HPDE6-E6E7 (cell line): ENCODE measurements around the gene CFAP68.

ENCODE experiments used
- DNase-seq: peaks from one replicate; pipeline ENCODE4 v3.0.0; 2011; ENCODE audit warnings: missing footprints; ENCODE audit errors: extremely low spot score

Gene CFAP68, protein sequence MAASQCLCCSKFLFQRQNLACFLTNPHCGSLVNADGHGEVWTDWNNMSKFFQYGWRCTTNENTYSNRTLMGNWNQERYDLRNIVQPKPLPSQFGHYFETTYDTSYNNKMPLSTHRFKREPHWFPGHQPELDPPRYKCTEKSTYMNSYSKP

DNA sequence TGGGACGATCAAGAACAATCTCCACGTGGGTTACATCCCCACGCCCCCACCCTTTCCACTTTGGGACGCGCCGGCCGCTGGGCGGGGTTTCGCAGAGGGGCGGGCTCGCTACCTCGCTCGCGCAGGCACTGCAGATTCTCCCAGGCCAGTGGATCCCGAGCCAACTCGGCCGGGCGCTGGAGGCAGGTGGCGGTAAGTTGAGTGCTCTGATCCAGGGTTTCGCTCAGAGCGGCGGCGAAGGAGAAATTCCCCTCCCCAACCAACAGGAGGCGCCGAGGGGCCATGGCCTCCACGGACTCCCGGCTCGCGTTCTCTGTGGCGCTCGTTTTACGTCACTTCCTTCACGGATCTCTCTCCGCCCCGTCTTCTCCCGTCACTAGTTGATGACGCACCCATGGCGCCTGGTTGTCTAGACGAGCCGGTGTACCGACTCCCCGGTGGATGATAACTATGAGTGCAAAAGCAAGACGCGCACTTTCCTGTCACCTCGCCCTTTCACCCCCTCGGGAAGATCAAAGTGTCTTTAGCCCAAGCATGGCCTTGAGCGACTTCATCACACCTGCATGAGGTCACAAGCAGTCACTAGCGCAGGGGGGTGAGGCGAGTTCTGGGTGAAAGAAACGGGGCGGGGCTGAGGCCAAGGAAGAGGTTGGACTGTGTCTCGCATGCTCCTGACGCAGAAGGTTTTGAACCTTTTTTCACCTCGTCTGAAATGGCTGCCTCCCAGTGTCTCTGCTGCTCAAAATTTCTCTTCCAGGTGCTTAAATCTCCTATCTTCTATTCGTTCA lies at the start of gene CFAP68, which contains the start of gene FDXACB1:
Gene CFAP68 (plus strand): TSS at position 693 of the 788 bp plus-strand sequence. CDS start 20 bp downstream, at position 713.
Gene FDXACB1 (minus strand): TSS at position 317 of the 788 bp plus-strand sequence. CDS start 33 bp downstream, at position 284.
- peak; percentile 94 for DNase-seq

DNA sequence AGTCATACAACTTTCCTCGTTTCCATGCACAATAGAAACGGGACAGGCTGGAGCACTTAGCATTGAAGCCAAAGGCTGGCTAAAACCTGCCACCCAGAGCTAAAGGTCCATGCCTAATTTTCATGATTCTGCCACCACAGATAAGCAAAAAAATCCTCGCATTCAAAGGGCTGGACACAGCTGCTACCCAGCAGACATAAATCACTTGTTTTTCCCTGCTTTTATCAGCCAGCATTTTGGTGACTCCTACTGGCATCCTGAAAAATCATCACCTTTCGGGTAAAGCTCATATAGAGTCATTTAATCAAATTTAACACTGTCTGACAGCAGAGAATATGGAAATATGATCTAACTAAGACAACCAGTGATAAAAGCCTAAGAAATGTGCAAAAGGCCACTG lies 45.8 kb upstream of the CFAP68 start:
- DNase-seq: no peak

DNA sequence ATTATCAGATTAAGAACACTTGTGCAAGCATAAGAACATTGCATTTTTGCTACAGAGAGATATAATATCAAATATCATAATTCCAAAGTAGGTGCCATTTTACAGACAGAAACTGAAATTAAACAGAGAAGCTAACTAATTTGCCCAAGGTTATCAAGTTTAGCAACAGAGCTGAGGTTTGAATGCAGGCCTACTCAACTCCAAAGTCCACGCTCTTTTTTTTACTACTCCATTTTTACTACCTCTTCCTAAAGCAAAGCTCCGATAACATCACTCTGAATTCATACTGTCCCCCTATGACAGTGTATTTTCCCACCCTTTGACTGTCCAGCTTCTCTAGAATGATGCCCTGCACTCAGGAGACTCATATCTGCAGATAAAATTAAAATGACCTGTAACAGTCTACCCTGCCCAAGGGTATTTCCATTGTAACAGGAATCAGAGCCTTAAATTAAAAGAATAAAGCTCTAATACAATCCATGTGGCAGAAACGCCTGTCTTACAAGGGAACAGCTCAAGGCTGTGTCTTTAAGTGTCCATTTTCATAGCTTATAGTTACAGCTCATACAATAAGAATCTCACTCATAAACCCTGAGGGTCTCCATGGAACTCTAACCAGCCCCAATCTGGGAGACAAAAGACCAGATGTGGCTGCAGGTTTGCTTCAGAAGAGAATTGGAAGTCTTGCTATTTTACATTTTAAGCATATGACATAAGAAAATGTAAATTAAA lies 44.7 kb upstream of the CFAP68 start:
- no peak for DNase-seq

DNA sequence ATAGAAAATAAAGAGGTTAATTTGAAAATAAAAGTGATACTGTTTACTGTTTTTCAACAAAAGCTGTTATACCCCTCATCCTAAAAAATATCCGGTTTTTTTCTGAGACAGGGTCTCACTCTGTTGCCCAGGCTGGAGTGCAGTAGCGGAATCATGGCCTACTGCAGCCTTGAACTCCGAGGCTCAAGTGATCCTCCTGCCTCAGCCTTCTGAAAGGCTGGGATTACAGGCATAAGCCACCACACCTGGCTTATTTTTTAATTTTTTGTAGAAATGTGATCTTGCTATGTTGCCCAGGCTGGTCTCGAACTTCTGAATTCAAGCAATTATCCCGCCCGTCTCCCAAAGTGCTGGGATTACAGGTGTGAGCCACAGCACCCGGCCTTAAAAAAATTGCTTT lies 43.7 kb upstream of the CFAP68 start:
- no peak for DNase-seq

DNA sequence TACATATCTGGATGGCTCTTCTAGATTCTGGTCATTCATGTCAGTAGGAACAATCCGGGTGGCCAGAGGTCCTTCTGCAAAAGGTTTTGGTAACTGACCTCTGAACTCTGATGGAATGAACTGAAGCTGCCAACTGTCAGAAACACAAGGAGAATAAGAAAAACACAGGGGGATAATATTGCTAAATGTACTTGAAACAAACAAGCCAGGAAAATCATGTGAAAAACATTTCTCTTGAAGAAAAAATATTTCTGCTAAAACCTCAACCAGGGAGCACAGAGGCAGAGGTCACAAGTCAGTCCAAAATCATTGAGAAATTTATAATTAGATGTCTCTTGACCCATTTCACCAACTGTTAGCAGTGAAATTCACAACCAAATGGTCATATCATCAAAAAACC lies 43.2 kb upstream of the CFAP68 start:
- no peak for DNase-seq

DNA sequence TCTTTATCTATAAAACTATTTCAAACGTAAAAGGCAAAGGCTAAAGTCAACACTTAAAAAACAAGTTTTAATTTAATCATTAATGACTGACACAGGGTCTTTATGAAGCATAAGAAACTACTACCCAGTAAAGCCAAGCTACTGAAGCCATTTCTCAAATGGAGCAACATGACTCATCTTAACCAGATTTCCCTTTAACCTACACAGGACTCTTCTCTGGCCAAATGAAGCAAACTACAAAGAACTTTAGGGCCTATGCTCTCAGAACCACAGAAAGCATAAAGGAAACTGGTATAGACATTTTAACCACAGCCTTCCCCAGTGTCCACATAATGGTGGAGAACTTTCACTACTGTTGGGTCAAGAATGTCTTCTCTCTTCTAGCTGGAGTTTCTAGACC lies 42.6 kb upstream of the CFAP68 start:
- no peak for DNase-seq

DNA sequence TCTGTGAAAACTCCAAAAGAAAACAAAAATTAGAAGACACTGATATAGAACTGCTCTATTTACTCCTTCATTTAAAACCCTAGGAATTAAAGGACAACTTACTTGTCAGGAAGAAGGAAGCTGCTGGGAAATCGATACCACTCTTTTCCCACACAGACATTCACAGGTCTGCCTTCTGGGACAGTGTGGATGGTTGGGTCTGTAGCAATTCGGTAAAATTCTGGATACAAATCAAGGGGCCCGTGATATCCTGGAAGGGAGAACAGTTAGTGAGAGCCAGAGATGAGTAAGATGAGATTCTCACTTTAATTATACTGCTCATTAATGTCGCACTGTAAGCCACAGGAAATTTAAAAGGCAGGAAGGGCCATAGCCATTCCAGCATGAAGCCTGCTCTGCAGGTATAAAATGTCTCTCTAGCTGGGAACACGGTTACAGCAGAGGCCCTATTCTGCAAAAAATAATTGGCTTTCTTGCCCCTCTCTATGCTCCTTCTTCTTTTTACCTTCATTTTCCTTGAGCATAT lies 41.9 kb upstream of the CFAP68 start:
- no peak for DNase-seq

DNA sequence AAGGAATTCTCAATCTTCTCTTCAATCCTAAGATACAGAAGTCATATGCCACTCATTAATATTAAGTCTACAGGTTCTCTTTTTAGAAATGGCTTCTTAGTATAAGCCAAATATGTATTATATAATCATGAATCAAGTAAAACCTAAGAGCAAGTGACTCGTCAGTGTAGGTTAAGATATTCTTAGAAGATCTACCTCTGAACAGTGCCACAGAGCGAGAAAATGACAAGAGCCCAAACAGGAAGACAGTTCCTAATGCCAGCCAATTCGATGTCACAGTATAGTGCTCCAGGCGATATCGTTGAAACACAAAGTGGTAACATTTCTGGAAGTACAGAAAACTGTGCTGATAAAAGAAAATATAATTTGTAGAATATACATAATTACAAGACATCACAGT lies 41.3 kb upstream of the CFAP68 start:
- DNase-seq: no peak

DNA sequence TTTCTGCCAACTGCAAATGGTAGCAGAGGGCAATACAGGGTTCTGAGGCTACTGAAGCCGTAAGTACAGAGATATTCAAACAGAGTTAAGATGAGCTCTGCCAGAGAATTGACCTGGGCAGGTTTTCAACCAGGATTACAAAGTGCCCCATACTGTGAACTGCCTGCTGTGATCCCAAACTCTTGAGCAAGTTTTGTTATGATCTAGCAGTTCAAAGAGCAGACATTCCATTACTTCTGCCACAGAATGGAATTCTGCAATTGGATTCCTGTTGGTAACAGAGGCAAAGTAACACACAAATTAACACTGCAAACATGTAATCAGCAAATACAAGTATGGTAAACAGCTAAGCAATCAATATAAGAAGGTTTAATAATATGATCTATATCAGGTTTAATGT lies 39.2 kb upstream of the CFAP68 start:
- DNase-seq: no peak

DNA sequence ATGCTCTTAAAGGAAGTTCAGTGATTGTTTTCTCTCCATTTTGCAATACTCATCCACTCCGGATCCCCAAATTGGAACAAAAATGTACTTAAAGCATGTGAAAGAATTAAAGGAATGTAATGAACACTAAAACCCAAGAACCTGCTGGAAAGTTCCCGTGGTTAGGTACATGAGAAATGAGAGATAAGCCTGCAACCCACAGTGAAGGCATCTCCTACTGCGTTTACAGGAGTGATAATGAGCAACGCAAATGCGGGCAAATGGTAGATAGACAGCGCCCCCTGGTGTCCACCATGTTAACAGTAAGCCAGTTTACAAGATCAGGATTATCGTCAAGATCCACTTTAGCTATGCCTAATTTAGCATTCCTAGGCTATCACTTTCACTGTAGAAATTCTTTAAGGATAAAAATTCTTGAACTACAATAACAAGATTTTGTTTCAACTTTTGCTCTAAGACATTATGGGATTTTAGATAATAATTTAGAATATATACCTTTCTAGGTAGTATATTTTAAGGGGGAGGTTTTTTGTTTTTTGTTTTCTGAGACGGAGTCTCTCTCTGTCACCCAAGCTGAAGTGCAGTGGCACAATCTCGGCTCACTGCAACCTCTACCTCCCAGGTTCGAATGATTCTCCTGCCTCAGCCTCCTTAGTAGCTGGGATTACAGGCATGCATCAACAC lies 37.8 kb upstream of the CFAP68 start:
- peak; percentile 43 for DNase-seq

DNA sequence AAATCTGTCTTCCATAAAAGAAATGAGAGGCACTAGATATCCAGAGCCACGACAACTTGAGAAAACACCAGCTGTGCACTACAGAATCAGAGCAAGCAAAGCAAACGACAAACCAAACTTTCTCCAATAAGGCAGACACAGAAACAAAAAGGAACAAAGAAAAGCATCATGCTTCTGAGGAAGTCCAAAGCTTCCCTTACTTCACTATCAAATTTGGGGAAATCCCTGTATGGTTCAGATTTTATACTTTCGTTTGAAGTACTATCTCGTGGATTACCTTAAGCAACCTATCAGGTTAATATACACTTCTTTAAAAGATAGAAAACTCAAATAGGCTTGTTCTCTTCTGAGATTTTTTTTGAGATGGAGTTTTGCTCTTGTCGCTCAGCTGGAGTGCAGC lies 35.7 kb upstream of the CFAP68 start:
- no peak for DNase-seq

DNA sequence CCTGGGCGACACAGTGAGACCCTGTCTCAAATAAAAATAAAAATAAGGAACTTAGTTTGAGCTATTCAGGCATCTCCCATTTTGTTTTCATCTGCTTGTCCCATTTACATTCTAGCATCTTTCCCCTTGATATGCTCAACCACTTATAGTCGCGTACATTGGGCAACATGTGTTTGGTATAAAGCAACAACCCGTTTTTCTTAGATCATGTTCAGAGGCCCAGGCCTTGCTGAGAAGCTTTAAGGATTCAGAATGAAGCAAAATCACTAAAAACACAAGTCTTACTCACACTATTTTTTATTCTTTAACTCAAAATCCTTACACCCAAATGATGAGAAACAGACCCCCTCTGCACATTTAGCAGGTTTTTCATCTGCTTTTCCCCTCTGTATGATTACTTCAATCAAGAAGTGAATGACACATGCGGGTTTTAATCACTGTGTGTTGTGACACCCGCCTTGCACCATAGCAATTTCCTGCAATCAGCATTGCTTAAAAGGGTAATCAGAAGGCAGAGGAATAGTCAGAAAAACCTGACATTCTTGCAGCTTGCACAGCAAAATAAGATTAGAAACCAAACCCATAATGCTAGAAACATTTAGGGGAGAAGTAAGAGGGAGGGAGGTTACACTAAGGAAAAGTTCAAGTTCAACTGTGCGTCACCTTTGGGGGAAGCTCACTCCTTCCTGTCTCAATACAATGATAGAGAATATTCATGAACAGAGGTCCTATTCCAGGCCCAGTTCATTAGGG lies 33.9 kb upstream of the CFAP68 start:
- no peak for DNase-seq

DNA sequence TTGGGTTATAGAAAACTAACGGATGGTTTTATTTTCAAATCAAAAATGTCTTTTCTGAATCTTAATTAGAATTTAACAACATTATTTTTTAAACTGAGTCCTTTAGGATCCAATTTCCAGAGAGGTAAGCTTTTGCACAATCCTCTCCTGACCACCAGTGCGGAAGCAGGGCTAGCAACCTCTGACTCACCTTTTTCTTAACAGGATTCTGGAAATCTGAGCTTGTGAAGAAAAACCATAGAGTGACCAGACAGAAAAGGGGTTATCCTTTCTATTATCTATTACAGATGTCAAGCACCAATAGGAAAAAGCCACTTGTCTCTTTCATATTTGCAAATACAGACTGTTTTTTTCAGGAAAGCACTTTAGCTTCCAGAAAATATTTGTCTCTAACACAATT lies 33.3 kb upstream of the CFAP68 start:
- DNase-seq: peak; percentile 54

DNA sequence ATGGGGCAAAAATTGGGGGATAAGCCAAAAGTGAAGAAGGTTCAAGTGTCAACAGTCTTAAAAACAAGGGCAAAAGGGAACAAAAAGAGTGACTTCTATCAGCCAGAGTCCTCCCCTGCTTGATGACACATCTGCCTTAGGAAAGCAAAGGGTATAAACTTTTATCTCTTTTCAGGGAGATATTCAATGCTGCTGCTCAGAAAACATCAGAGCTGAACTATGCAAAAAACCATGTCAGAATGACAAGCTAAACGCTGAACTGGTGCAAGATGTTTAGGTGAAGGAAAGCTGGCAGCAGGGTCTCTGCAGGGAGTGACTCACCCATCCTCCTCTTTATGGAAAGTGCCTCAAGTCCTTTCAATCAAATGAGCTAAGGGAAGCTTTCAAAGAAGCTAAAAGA lies 32.7 kb upstream of the CFAP68 start:
- DNase-seq: no peak

DNA sequence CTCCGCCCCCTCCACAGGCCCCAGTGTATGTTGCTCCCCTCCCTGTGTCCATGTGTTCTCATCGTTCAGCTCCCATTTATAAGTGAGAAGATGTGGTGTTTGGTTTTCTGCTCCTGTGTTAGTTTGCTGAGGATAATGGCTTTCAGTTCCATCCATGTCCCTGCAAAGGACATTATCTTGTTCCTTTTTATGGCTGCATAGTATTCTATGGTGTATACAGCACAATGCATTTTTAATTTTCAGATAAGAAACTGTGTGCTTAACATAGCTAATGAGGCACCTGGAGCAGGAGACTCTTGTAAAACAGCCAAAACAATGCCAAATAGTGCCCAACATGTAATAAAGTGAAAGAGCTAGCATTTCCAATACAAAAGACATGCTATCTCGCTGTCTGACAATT lies 29.7 kb upstream of the CFAP68 start:
- DNase-seq: no peak

DNA sequence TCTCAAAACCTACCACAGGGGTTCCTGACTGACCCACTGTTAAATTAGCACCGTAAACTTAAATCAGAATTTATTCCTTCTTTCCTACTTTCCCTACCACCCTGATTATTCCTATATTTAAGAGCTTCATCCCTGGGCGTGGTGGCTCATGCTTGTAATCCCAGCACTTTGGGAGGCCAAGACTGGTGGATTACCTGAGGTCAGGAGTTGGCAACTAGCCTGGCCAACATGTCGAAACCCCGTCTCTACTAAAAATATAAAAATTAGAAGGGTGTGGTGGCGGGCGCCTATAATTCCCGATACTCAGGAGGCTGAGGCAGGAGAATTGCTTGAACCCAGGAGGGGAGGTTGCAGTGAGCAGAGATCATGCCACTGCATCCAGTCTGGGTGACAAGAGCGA lies 28.3 kb upstream of the CFAP68 start:
- no peak for DNase-seq

DNA sequence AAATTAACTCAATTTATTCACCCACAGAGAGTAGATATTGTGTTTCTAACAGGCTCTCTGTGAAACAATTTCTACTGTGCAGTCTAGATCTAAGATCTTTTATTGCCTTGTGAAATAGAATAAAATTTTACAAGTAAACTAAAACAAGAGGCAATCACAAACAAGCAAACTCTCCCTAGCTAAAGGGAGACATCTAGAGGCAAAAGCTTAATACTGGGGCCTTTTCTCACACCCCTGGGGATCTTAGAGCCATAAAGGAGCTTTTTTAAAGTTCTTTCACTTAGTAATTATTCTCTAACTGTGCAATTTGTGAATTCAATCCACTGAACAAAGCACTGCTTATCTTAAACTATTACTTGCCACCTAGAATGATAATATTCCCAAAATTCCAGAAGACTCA lies 27.7 kb upstream of the CFAP68 start:
- DNase-seq: no peak

DNA sequence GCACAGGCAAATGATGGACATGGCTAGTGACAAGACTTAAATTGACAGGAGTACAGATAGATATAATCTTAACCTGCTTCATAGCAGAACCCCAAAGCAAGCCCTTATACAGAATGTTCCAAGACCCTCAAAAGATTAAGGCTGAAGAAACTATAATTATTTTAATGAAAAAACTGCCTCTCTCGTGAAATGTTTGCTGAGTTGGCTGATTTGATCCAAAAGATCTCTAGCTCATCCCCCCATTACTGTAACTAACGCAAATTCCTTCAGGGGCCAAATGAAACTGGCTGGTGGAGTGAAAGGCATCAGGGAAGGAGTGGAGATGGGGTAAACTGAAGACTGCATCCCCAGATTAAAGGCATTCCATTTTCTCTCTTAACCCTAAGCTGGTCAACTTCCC lies 27.2 kb upstream of the CFAP68 start:
- no peak for DNase-seq

DNA sequence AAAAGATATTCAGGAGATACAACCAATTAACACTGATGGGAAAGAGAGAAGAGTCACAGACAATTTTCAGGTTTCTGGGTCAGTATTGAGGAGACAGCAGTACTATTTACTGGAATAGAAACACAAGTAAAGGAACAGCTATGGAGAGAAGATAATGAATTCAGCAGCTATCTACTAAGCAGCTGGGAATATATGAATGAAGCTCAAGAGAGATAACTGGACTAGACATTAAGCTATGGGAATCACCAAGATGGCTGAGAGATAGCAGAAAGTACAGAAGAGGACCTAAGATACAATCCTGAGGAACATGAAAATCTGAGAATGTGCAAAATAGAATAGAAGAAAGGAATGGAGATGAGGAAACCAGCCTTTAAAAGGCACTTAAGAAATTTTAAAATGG lies 23.8 kb upstream of the CFAP68 start:
- no peak for DNase-seq

DNA sequence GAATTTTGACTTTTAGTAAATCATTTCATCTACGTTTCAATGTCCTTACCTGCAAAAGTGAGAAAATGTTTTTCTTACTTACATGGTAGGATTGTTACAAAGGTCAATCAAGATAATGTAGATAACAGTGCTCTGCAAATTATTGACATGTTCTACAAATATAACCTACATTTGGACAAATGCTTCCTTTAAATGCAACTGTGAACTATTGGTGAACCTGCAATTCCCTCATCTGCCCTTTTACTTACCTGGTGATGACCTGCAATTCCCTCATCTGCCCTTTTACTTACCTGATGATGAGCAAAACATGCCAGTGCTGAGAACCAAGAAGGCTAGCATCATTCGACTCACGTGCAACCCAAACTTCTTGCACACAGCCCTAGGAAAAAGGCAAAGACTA lies 19.1 kb upstream of the CFAP68 start:
- DNase-seq: no peak

DNA sequence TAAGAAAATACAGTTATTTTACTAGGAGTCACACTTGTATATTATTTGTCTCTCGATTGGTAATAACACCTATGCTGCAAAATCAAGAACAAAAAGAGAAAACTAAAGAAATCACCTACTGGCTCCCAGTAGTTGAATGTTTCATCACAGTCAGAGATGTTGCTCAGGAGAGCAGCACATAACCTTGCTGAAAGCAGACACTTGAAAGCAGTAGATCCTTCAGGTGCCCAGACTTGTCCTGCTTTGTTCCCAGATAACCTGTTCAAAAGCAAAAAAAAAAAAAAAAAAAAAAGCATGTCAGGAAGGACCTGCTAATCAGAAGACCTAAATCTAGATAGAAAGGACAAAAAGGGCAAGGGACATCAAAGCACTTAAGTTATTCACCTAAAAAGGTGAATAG lies 9.2 kb upstream of the CFAP68 start:
- no peak for DNase-seq
